NOMO-1 treated with DMSO at 0.1 percent for 48 hours (cell line): ENCODE measurements around the gene ARHGAP26.

Source experiments
- DNase-seq: peaks from one replicate; lab custom pipeline; 2025; ENCODE audit not compliant: unreplicated experiment; lab: John Stamatoyannopoulos, UW

Gene ARHGAP26

DNA sequence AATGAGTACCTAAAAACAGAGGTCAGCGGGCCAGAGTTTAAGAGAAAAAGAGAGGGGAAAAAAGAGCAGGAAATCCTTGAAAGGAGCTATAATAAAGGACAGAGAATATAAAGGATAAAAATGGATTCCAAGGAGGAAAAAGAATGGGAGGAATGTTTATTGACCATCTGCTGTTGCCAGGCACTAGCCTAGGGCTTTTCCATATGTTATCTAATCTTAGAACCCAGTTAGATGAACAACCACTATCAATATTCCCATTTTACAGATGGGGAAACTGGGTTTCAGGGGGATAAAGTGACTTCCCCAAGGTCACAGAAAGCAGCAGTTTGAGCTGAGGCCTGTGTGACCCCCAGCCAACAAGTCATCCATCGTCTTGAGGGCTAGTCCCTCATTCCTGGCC, 400.8 kb downstream of the ARHGAP26 start:
- DNase-seq: no peak

DNA sequence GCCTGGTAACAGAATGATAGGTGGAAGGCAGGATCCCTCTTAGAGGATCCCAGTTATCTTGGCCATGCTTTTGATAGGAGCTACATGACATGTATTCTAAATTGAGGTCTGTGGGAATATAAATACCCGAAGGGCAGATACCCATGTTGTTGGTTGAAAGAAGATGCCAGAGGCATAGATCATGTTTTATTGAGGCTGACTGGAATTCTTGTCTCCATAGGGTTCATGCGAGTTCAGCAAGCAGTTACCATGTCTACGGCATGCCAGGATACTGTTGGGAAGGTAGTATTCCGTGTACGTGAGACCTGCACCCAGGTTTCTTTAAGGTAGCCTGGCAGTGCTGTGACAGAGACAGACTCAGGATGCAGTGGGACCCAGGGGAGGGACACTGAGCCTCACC, 402.6 kb downstream of the ARHGAP26 start:
- no peak for DNase-seq

DNA sequence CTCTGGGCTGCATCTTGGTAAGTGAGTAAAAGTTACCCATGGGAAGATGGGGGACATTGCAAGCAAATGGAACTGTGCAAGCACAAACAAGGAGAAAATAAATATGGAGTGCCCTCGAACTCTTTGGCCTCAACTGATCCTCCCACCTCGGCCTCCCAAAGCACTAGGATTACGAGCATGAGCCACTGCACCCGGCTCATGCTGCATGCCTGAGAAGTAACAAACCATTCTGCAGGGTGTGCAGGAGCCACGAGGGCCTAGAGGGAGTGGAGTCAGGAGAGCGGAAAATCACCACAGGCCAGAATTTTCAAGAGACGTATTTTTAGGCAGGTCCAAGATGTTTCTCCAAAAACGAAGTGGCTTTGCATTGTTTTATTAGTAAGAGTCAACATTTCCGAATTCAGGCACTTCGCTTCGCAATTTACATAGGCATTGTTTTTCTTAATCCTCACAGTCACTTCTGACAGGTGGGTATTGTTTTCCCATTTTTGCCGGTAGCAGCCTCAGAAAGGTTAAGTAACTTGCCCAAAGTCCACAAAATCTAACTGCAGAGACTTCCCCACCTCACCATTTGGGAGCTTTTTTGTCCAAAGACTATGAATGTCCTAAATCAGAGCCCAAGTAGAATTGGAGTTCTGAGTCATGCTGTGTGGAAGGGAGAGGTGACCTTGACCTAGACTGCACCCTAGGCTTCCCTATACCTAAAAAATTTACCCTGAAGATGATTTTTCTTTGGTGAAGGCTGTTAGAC, 403.1 kb downstream of the ARHGAP26 start:
- no peak for DNase-seq

DNA sequence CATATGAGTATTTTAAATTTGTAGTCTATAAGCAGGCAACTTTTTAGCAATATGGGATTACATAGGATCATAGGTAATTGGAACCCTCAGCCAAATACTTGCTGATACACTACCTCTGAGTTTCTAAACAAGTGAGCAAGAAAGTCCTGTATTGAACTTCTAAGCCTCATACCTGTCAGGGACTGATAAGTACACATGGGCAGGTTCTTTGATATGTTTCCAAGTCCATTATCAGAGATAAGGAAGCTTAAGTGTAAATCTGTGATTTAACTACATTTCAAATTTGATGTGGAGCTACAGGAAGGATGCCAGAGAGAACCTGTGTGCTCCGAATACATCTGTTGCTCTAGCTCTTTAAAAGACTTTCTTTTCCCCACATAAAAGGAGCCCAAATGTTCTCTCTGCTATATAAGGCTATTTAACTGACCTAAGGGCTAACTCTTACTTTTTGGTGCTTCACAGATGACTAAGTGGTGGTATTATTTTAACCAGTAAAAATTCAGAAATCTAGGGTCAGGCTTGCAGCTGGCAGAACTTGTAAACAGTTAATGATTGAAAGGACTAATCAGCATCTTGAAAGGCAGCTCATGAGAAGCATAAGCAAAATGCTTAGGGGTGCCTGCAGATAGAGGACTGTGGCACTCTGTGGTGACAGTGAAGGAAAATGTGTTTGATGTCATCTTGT, 404.7 kb downstream of the ARHGAP26 start:
- DNase-seq: no peak

DNA sequence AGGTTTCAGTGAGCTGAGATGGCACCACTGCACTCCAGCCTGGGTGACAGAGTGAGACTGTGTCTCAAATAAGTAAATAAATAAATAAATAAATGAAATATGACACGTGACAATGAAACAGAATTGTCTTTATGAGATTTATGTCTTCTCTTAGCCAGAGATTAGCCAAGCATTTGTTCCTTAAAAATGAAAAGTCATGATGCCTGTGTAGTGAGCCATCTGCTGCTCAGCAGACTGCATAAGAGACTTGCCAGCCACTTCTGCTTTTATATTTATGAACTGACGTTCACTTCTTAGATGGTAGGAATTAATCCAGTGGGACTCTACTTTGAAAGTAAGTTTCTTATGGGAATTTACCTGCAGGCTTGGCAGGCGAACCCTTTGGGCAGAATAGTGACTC, 405.9 kb downstream of the ARHGAP26 start:
- peak; percentile 90 for DNase-seq

DNA sequence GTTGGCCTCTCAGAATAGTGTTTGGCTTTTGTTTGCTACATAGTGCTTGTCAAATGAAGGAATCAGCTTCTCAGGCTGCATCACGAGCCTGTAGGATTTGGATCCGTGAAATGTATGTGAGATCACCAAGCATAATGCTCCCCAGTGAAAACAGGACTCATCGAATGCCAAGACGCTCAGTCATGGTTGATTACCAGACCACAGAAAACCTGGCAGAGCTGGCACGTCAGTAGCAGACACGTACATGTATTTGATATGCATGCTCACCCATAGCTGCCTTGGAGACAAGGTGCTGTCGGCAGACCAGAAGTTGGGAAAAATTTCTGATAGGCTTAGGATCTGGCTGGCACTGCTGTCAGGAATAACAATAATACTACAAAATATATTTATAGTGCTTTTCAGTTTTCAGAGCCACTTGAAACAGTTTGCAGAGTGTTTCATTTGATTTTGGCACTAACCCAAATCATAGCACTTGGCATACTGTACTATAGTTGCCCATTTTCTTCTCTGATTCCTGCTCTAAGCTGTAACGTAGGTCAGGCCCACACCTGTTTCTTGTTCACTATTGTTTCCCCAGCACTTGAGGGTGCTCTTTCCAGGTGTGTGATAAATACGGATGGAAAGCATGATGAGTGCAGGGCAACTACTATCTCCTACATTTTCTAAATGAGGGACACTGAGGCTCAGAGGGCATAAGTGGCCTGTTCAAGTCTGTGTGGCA, 407.2 kb downstream of the ARHGAP26 start:
- DNase-seq: no peak

DNA sequence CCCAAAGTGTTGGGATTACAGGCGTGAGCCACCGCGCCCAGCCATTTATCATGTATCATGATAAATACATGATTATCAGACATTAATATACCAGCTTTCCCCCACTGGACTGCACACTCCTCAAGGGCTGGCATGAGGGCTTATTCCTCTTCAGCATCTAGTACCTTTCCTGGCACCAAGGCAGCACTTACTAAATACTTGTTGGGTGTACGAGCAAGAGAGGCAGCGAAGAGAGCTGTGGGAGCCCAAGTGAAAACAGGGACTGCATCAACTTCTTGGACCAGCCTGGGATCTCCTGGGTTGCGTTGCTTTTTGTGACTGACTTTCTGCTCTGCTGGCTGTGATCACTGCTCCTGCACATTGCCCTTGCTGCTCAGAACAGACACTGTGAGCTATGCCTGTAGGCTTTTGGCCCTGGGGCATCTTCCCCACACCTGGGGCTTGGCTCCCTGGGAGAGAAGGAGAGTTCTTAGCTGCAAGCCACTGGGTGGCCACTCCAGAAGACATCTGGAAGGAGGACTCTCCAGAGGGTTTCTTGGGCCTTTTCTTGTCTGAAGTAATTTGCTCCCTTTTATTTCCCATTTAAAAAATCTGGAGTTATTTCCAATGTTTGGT, 409.1 kb downstream of the ARHGAP26 start:
- DNase-seq: no peak

DNA sequence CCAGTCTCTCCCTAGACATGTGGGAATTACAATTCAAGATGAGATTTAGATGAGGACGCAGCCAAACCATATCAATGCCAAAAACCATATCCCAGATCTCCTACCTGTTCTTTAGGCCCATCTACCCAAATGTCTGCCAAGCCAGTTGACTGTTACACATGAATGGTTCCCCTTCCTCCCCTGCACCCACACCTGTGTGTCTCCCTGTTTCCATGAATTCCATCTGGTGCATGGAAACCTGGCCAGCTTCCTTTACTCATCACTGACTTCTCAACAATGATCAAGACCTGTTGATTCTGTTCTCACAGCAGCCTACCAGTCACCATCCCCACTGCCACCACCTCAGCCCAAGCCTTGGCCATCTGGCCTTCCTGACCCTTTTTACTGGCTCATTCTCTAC, 410.6 kb downstream of the ARHGAP26 start:
- no peak for DNase-seq

DNA sequence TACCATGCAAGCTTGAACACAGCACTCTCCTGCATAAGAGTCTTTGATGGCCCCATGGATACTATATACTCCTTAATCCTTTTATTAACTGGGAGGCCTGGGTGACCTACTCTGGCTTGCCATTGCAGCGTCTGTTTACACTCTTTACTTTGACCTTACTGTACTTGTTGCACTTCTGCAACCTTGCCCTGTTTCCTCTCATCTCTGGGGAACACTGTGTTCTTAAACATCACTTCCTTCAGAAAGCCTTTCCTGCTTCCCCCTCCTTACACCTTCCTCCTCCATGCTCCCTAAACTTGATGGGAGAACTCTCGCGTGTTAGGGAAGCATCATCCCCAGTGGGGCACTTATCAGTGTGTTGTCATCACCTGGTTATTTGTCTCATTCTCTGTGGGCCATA, 411.0 kb downstream of the ARHGAP26 start:
- DNase-seq: no peak

DNA sequence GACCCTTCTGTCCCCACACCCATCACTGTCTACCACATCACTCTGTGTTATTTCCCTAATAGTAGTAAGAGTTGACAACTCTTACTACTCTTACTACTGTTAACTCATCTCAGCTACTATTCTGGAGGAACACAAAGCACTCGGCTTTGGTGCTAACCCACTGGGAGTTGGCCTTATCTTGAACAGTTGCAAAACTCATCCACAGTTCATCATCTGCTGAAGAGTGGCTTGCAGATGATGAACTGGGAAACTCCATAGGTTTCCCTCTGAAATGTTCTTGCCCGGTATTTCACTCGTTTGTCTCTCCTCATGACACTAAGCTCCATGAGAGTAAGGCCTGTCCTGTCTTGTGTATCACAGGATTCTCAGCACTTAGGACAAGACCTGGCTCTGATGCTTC, 411.9 kb downstream of the ARHGAP26 start:
- DNase-seq: no peak

DNA sequence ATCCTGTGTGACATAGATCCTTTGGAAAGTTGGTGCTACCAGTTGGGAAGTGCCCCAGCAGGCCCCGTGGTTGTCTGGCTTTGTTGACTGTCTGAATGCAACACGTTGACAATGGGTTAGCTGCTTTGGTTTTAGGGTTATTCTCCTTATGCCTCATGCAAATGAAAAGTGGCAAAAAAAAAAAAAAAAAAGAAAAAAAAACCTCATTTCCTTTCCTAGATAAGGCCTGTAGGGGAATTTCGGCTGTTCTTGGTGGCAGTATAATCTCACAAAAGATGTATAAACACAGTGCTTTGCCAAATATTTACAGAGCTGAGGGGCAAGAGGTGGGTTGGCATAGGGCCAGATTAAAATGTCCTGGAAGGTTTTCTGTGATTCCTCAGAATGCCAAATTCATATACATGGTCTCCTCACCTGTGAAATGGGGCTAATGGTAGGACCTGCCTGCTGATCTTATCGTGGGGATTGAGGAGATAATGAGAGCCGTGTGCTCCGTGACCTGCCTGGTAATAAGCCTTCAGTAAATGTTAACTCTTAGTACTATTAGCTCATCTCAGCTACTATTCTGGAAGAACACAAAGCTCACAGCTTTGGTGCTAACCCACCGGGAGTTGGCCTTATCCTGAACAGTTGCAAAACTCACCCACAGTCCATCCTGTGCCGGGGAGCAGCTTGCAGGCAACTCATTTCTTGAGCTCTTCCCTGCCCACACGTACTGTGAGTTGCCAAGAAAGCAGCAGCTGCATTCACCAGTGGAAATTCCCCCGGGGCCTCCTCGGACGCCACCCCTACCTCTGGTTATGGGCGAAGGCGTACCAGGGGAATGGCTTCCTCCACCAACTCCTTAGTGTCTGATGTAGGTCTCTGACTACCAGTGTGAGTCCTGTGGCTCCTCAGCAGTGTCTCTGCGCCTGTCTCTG, 413.0 kb downstream of the ARHGAP26 start:
- no peak for DNase-seq

DNA sequence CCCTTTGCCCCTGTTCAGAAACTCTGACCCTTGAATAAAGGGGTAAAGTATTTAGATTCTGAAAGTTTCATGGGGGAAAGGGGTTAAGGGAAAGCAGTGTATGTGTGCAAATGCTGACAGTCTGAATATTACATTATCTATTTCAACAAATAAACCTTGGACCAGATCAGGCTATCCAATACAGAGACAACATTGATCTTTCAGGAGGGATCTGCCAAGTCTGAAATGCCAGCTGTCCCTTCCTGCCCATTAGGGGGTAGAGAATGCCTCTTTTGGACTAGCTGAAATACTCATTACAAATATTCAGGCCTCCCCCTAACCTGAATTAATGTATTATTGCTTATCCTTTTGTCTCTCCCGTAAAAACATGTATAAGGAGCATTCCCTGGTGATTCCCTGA, 413.8 kb downstream of the ARHGAP26 start:
- DNase-seq: no peak

DNA sequence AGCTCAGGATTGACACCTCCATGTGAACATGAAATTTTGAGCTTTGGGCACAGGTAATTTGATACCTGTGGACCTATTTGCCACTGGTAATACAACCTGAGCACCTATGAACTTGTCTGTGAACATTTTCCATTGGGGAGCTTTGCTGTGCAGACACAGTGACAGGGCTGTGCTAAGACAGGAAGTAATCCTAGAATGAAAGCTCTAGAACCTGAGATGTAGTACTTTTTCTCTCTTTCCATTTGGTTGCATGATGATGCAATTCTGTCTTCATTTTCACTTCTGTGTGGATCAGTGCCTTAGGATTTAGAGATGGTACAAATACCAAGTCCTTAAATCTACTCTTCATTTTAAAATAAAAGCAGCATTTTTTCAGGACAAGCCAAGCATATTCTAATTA, 416.4 kb downstream of the ARHGAP26 start:
- DNase-seq: peak; percentile 59

DNA sequence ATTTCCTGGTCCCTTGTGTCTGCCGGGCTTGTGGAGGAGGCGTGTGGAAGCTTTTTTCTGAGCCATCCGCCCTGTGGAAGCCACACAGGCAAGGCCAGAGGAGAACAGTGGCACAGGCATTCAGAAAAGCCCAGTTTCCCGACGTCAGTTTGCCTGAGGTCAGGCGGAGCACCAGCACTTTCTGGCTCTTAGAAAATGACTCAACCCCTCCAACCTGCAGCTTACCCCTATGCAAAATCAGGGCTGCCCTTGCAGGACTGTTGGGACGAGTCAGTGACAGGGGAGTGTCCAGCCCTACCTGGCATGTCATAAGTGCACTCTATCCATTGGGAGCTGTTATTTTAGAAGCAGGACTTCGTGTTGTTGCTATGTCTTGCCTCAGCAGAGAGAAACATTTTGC, 417.3 kb downstream of the ARHGAP26 start:
- no peak for DNase-seq

DNA sequence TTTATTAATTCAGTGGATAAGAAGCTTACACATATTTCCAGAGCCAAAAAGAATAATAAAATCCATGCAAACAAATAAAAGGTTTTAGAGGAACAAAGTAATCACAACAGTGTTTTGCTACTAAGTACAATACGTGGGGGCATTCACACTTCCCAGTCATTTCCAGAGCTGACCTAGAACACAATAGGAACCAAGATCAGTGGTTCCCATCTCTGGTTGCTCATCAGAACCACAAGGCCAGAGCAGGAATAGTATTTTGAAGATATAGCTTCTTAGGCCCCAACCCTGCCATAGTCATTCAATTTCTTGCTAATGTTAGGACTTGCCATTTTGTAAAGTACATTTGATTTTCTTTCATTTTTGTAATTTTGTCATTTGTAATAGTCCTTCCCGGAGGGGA, 417.9 kb downstream of the ARHGAP26 start:
- no peak for DNase-seq

DNA sequence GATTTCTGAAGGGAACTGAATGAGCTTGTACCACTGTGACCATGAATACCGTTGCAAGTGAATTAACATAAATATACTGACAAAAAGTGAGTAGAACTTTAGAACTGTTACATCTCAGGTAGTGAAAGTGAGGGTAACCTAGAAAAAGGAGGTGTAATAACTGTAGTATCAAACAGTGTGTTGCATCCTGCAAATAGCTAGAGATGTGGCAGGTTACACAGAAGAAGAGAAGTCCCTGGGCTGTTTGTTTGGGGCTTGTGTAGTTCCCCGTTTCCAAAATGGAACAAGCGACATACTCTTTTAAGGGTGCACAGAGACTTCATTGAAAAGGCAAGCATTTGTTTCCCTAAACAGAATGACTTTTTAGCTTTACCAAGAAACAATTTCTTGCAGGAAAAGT, 418.5 kb downstream of the ARHGAP26 start:
- no peak for DNase-seq

DNA sequence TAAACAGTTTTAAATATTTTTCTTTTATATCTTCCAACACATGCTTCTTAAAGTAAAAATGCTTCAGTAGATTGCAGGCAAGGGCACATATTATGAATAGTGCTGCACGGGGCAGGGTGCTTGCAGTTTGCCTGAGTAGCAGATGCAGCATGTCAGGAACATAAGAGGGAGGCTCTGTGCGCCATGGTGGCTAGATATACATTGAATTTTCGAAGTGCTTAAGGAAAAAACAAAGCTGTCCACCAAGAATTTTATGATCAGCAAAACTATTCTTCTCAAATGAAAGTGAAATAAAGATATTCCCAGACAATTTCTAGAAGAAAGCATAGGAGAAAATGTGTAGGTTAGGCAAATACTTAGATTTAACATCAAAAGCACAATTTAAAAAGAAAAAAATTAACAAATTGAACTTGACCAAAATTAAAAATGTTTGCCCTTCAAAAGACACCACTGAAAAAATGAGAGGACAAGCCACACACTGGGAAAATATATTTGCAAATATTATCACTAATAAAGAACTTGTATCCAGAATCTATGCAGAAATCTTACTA, 420.2 kb downstream of the ARHGAP26 start:
- no peak for DNase-seq

DNA sequence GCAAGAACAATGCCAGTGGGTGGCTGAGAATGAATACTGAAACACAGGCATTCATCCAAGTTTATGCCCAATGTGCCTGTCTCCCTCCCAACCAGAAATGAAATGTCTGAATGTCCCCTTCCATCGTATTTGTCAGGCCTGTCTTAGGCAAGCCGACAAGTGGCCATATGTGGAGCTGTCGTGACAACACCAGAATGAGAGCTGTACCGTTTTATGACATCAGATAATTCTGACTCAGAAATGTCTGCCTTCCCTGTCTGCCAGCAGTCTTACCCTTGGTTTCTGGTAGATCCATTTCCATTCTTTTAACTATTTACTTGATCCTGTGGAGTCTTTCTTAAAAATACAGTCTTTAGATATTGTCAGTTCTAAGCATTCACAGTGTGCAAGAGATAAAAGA, 421.5 kb downstream of the ARHGAP26 start:
- no peak for DNase-seq

DNA sequence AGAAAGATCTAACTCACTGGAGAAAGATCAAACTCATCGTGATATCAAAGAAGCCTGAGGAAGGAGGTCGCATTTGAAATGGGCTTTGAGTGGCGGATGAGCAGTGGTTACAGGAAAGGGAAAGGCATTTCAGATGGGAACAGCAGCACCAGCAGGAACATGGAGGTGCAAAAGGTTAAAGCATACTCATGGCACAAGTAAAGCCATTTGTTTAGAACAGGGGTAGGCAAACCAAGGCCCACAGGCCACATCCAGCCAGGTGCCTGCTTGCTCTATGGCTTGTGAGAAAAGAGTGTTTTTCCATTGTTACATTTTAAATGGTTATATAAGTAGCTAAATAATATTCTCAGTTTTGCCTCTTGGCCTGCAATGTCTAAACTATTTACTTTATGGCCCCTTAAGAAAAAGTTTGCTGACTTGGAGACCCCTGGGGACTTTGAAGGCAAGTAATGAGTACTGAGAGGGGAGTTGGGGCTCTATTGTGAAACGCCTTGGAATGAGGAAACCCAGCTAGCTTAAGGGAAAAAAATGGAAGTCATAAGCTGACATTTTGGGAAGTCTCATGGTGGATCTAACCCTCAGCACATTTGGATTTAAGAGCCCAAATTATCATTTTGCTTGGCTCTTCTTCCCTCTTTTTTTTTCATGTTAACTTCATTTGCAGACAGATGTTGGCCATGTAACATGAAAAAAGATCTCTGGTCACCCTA, 422.2 kb downstream of the ARHGAP26 start:
- DNase-seq: no peak

DNA sequence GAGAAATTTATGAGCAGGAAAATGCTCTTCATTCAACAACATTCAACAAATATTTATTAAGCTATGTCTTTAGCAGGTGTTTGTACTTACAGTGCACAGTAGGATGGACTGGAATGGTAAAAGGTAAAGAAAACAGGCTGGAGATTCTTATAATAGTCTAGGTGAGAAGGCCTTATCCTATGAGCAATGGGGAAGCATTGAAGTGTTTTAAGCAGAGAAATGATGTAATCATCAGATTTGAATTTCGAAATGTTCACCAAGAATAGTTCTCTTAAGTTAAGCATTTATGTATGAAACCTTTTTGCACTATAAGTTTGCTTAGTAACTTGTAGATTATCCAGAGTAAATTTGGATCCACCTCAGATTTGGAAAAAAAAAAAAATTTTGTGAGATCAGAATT, 424.0 kb downstream of the ARHGAP26 start:
- DNase-seq: peak; percentile 50
